Gastrocnemius medialis (tissue), 4 donors: Measurements from ENCODE around the gene ACVR2A.

ENCODE experiments used
- POLR2A ChIP-seq, 2 donors: fragments of 450-650 bp; IDR thresholded peaks; one replicate each; pipeline ENCODE4 v1.6.1; 2017; ENCODE audit warnings: antibody characterized with exemption in 2 of 2, mild to moderate bottlenecking in 2 of 2, moderate library complexity in 2 of 2
- TF ChIP-seq, protein P1 (sequence below), 5 experiments: fragments of 450-650 bp in 3 of 5; fragments of 200-600 bp in 2 of 5; sonication (generic) in 2 of 5; IDR thresholded peaks in 4 of 5; conservative IDR thresholded peaks in 1 of 5; 1 replicate in 4 of 5; 2 replicates in 1 of 5; pipeline ENCODE4 v1.5.1; 2016 to 2019; ENCODE audit warnings: antibody characterized with exemption in 5 of 5, mild to moderate bottlenecking in 3 of 5, moderate library complexity in 3 of 5

DNA sequence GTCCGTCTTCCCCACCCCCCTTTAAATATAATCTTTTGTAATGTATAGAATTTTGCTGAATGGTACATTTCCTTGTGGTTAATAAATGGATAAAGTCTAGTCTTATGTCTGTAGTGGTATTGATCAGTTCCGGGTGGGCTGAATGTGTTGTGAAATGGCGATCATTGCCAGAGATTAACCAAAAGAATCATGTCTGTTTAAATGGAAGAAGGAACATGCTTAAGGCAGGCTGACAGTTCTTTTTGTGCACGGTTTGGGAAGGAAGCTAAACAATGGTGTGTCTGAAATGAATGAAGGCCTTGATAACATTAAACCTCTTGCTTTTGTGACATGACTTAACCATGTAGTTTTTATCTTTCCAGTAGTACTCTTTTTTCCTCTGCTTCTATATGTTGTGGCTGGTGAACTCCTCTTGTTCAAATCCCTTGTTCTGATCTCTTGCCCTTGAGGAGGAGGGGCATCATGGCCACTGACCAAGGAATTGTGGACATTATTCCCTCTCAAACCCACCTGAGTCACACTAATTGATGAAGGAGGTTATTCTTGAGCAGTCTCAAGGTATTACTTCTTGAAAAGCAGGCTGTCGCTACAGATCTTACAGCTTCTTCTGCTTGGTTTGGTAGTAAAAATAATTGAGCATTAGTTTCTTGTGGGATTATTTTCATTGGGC lies 1.7 kb downstream of the ACVR2A start:
- TF ChIP-seq, protein P1, sequence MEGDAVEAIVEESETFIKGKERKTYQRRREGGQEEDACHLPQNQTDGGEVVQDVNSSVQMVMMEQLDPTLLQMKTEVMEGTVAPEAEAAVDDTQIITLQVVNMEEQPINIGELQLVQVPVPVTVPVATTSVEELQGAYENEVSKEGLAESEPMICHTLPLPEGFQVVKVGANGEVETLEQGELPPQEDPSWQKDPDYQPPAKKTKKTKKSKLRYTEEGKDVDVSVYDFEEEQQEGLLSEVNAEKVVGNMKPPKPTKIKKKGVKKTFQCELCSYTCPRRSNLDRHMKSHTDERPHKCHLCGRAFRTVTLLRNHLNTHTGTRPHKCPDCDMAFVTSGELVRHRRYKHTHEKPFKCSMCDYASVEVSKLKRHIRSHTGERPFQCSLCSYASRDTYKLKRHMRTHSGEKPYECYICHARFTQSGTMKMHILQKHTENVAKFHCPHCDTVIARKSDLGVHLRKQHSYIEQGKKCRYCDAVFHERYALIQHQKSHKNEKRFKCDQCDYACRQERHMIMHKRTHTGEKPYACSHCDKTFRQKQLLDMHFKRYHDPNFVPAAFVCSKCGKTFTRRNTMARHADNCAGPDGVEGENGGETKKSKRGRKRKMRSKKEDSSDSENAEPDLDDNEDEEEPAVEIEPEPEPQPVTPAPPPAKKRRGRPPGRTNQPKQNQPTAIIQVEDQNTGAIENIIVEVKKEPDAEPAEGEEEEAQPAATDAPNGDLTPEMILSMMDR (IDR thresholded peaks at IDR 0.05 in 4 of 5, conservative IDR thresholded peaks at IDR 0.05 in 1 of 5) = no peak
- TF ChIP-seq POLR2A (IDR thresholded peaks at IDR 0.05) = no peak
